CD4-positive, alpha-beta T cell treated with Interleukin-17A for 1 hour (primary cell): ENCODE data around the gene DHX8.
"Not testable (repeated sequence)": the region's sequence is repeated elsewhere in the genome, so short reads cannot be mapped to it uniquely, and the experiment has no call there.

Source experiments
- DNase-seq: peaks from one replicate; pipeline ENCODE4 v3.0.0-alpha.2; 2020

DHX8 gene

DNA sequence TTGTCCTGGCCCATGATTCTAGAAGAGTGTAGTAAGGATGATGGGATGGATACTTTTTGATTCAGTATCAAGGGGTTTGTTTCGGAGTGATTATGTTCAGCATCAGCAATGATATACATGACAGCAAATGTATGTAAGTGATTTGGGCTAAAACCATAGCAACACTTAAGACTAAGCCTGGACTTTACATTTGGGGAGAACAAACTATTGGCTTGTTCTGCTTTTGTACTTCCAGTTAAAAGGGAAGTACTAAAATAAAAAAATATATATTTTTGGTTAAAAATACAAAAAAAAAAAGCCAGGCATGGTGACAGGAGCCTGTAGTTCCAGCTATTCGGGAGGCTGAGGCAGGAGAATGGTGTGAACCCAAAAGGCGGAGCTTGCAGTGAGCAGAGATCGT lies 20.5 kb upstream of the DHX8 start:
- no peak for DNase-seq

DNA sequence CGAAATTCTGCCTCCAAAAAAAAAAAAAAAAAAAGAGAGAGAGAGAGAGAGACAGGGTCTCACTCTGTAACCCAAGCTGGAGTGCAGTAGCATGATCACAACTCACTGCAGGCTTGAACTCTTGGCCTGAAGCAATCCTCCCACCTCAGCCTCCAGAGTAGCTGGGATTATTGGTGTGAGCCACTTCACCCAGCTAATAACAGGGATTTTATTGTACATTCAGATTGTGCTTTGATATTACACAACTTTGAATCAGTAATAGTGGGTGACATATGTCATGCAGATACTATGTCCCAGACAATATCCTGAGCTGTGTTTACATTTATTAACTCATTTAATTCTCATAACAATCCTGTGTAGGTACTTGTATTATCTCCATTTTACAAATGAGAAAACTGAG lies 19.7 kb upstream of the DHX8 start:
- DNase-seq: no peak

DNA sequence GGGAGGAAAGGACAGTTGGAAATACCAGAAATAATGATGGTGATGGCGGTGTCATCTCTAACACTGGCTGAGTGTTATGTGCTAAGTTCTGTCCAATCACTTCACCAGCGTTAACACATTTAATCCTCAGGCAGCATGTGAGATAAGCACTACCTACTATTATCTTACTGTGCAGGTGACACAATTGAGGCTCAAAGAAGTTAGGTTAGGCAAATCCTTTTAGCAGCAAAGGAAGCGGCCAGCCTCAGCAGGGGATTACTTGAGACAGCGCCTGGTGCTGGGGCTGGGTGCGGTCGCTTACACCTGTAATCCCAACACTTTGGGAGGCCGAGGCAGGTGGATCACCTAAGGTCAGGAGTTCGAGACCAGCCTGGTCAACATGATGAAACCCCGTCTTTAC lies 18.7 kb upstream of the DHX8 start:
- no peak for DNase-seq

DNA sequence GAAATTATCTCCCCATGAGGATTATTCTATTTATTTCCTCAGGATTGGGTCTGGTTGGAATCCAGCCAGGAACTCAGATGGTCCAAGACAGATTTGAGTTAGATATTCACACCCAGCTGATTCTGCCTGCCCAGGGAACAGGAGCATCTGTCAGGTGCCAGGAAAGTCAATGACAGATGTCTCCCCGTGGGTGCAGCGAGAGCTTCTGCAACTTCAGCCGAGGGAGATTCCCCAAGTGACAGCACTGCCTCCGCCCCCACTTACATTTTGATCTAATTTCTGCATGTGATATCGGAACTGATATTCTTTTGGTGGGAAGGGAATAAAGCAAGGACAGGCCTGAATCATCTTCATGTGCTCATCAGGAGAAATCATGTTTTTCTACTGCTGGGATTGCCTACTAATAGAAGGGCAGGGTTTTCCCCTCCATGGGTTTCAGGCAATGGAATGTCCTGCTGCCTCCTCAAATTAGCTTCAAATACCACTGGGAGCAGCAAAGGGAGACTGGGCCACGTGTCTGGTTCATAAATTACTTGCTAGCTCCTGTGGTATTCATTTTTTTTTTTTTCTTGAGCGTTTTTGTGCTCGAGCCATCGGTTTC lies 15.7 kb upstream of the DHX8 start:
- DNase-seq: no peak

DNA sequence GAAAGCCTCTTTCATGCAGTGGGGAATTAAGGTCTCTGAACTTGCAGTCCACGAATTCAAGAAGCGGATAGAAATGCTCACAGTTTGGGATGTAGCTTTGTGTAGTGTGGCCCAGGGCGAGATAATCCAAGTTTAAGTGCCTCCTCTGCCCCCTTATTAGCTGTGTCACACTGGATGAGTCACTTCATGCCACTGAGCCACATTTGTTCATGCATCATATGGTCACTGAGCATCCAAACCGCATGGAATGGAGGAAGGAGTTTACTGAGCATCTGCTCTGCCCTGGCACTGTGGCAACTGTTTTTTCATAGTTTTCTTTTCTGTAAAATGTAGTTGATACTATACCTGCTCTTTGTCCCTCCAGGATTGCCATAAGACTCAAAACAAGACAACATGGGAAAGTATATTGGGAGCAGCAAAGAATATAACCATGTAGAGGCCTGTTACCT lies 15.1 kb upstream of the DHX8 start:
- DNase-seq: no peak

DNA sequence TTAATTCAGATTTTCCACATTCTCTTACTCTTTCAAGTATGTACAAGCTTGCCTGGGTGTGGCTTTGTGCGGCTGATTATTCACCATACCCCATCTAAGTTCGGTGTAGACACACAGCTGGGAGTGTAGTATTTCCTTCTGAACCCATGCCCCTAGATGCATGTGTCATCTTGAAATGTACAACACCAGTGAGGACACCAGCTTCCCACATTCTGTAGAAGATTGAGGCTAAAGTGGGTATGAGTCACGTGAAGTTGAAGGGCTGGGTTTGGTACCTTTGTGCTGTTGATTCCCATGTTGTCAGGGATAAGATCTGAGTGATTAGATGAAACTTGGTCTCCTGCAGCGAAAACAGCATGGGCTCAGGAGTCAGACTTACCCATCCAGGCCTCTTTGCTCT lies 14.6 kb upstream of the DHX8 start:
- no peak for DNase-seq

DNA sequence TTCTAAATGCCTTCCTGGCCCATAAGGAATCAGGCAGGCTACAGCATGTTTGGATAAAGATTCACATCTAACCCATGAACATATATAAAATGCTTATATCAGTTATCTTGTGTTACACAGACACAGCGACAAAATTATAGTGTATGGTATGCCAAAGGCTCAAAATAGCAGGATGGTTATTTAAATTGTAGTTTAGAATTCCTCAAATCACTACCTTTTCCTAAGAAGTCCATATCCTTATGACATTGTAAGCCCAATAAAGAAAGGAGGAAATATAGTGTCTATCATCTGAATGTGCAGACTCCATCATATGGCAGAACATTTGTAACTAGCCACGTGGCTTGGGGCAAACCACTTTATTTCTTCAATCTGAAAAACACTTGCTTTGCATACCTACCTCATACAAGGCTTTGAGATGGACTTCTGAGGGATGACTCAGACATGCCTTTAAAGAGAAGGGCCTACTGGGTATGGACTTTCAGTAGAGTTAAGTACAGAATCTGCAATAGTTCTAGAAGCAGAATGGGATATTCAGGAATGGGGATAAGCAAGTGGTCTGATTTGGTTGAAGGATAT lies 12.1 kb upstream of the DHX8 start:
- no peak for DNase-seq

DNA sequence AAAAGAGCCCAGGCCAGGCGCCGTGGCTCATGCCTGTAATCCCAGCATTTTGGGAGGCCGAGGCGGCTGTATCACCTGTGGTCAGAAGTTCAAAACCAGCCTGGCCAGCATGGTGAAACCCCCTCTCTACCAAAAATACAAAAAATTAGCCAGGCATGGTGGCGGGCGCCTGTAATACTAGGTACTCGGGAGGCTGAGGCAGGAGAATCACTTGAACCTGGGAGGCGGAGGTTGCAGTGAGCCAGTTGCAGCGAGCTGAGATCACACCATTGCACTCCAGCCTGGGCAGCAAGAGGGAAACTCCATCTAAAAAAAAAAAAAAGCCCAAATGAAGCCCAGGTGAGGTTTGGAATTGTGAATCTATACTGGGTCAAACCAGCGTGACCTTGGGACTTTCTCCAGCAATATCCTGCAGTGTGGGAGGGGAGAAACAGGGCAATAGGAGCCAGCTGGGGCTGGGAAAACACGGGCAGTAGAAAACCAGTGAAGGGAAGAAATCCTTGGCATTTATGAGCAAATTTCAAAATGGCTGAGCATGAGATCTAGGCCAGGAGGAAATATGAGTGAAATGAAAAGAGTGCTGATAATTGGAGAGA lies 8.2 kb upstream of the DHX8 start:
- DNase-seq: no peak

DNA sequence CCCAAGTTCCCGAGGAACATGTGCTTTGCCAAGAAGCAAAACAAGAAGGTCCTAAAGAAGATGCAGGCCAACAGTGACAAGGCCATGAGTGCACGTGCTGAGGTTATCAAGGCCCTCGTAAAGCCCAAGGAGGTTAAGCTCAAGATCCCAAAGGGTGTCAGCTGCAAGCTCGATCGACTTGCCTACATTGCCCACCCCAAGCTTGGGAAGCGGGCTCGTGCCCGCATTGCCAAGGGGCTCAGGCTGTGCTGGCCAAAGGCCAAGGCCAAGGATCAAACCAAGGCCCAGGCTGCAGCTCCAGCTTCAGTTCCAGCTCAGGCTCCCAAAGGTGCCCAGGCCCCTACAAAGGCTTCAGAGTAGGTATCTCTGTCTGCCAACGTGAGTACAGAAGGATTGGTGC lies 7.5 kb upstream of the DHX8 start:
- not testable (repeated sequence) for DNase-seq

DNA sequence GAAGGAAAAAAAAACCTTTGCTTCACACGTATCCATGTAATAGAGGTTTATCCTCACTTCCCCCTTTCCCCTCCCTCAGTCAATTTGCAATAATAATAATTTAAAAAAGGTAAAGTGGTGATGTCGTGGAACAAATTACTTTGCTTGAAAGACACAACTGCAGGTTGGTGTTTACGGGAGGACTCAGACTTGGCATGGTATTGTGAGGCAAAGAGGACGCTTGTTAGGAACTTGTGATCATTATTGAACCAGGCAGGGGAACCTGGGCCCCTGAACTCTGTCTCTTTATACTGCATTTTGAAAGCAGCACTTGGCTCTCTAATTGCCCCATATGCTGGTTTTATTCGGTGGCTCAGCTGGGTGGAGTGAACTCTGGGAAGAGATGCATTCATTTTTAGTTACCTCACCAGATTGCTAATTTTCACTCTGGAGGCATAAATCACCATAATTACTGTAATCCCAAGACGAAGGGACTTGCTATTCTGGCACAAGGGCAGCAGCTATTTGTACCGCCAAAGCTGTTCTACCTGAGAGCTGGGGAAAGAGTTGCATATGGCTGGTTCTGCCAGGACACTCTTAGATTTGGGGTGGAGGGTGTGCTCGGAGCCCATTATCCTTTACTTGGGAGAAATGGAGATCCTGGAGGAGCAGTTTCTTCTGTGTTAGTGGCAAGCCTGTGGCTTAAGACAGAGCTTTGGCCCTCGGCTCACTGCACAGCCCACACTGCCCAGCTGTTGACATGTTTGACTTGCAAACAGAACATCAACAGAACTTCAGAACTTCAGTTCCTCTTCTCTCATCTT lies 5.7 kb upstream of the DHX8 start:
- no peak for DNase-seq

DNA sequence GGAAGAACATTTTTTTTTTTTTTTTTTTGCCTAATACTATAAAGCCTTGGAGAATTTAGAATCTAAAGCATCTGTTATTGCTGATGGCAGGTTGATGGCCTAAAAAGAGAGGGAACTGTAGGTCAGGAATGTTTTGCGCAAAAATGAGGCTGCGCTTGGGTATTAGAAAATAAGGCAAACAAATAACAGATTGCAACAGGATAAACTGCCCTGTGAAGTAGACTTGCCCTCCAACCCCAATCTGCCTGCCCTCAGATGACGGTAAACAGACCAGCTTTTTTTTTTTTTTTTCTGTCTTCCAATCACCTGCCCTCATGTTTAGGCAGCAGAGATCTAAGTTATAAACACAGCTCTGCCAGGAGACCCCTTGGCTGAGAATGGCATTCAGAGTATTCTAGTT lies 3.8 kb upstream of the DHX8 start:
- no peak for DNase-seq

DNA sequence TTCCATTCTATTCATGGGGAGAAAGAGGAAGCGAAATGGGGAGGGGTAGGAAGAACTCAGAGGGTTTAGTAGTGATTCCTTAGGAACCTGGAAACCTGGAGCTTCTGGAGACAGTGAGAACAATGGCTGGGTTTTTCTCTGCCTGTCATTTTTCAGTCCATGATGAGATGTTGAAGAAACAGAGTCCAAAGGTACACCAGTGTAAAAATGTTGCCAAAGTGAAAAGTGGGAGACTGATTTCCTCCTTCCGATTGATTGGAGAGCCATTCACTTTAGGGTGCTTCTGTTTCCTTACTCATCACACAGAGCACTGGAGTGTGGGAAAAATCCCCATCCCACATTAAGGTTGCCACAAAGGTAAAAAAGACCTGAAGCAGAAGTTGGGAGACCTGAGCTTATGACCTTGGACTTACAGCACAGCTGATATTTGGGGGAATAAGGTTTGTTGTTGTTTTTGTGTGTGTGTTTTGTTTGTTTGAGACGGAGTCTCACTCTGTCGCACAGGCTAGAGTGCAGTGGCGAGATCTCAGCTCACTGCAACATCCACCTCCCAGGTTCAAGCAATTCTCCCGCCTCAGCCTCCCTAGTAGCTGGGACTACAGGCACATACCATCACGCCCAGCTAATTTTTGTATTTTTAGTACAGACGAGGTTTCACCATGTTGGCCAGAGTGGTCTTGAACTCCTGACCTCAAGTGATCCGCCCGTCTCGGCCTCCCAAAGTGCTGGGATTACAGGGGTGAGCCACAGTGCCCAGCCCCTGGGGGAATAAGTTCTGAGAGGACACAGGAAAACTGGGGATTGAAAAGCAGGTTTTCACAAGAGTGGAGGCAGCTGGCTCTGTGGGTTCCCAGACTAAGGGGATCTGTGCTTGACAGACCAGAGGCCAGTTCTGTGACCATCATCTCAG lies 1.4 kb upstream of the DHX8 start:
- DNase-seq: no peak

DNA sequence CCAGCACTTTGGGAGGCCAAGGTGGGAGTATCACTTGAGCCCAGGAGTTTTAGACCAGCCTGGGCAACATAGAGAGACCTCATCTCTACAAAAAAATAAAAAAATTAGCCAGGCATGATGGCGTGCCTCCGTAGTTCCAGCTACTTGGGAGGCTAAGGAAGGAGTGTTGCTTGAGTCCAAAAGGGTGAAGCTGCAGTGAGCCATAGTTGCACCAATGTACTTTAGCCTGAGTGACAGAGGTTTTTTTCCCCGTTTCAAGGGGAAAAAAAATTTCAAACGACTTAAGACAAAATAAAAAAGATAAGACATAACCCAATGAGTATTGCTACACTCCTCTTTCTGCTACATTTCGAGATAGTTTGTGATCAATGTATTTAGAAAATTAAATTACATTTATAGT lies 6.8 kb downstream of the DHX8 start:
- DNase-seq: no peak

DNA sequence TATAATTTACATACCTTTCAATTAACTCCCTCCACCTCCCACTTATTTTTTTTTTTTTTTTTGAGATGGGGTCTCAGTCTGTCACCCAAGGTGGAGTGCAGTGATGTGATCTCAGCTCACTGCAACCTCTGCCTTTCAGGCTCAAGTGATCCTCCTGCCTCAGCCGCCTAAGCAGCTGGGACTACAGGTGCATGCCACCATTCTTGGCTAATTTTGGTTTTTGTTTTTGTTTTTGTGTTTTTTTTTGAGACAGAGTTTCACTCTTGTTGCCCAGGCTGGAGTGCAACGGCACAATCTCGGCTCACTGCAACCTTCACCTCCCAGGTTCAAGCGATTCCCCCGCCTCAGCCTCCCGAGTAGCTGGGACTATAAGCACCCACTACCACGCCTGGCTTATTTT lies 25.7 kb downstream of the DHX8 start:
- not testable (repeated sequence) for DNase-seq

DNA sequence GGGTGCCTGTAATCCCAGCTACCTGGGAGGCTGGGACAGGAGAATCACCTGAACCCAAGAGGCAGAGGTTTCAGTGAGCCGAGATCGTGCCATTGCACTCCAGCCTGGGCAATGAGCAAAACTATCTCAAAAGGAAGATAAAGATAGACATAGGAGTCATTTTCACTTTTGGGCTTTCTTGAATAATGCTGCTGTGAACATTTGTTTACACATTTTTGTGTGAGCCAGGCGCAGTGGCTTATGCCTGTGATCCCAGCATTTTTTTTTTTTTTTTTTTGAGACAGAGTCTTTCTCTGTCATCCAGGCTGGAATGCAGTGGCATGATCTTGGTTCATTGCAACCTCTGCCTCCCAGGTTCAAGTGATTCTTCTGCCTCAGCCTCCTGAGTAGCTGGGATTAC lies 27.4 kb downstream of the DHX8 start:
- DNase-seq: not testable (repeated sequence)

DNA sequence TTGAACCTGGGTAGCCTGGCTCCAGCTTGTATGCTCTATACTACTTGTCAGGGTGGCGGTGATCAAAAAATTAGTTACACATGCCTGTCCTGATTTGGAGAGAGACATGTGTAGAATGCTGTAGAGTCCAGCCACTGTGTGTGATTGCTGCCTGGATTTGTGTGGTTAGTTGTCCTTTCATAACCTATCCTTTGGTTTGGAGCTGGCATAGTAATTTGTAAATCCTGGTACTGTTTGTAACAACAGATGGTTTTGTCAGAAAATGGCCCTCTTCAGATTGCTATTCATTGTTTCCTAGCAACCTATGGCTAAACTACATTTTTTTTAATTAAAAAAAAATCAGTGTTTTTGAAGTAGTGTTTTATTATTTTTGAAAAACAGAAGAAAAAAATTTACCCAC lies 31.9 kb downstream of the DHX8 start:
- no peak for DNase-seq

DNA sequence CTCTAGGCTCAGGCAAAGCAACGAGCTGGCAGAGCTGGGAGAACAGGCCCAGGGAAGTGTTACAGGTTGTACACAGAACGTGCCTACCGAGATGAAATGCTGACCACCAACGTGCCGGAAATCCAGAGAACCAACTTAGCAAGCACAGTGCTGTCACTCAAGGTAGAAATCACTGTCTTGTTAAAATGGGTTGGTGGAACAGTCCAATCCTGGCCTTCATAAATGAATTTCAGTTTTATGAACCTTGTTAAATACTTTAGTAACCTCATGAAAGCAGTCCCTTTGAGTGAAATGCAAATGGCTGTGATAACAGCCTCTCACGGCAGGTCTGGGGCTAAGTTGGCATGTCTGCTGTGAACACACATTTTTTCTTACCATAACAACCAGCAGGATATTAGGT lies 33.4 kb downstream of the DHX8 start:
- no peak for DNase-seq

DNA sequence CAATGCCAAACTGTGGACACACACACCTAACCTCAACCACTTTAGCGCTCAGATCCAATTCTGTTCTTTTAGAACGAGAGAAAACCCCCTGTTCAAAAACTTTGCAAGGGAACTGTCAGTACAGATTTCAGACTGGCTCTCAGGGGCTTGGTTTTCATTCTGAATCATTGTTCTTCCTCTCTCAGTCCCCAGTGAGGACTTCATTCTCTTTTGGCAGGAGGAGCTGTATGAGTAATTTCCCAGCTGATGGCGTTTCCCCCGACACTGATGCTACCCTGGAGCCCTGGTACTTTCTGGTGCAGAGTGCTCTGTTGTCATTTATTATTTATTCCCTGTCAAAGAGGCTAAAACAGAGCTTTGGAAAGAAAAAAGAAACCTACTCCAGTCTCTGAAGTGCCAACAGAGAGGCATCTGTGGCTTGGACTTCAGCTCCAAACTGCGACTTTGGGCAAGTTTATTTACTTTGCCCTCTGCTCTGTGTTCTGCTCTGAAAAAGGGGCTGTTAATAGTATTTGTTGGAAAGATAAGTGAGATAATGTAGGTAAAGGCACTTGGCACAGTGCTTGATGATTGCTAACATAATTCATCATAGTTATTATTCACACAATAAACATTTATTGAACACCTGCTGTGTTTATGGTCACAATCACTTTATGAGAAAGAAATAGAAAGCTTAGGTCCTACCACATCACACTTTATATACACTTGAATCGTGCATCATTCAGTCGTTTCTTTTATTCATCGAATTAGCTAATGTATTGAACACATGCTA lies 34.0 kb downstream of the DHX8 start:
- no peak for DNase-seq

DNA sequence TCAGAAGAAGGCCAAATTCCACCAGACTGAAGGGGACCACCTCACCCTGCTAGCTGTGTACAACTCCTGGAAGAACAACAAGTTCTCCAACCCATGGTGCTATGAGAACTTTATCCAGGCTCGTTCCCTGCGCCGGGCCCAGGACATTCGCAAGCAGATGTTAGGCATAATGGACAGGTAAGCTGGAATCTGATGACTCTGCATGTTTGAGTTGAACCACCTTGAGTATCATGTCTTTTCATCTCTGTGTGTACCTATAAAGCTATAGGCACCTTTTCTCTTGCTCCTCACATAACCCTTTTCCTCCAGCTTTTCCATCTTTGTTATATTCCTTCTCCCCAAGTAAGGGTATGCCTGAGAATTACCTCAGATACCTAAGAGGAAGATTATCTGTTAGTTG lies 37.6 kb downstream of the DHX8 start:
- DNase-seq: no peak

DNA sequence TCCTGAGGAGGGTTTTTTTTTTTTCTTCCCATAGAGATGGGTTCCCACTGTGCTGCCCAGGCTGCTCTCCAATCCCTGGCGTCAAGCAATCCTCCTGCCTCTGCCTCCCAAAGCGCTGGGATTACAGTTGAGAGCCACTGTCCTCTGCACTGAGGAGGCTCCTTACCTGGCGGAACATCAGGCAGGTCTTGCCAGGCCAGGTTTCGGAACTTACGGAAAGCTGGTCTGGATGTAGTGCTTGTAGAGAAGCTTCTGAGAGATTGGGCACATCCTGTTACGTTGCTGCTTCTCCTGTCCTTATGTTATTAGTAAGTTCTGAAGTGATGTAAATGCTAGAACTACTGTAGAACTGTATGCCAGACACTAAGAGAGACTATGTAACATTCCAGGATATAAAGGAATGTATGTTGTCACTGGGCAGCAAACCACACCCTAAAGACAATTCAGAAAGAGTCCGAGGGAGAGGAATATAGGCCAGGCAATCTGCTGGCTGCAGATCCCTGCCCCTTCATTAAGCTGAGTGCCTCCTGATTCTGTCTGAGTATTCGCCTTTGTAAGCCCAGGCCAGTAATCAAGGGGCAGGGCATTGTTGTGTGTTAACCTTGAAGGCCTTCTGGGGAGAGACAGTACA lies 41.3 kb downstream of the DHX8 start:
- no peak for DNase-seq

DNA sequence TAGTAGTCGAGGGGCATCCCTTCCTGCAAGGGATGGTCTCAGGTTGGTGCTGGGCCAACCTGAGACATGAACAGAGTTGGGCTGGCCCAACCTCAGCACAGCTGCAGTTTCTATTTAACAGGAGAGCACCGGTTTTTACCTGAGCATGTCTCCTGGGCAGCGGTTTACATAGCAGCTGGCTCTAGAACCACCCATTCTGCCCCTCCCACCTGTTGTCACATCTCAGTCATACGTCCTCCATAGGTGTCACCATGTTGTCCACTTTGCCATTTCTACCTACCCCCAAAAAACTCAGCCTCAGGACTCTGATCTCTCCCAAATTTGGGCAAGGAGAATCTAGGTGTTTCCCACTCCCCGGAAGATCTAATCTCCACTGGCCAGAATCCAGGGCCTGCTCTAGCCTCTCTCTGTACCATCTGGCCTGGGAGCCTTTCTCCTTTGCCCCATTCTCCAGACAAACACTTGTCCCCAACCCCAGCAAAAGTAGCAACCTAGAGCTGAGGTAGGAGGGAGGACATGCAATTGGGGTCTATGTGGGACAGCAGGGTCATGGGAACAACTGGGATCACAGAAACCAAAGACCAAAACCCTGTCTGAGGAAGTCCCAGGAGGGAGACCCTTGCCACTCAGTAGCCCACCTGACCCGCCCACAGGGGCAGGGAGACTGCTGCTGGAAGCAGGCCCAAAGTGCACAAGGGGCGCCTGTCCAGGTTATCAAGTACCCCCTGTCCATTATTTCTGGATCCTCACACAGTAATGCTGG lies 43.3 kb downstream of the DHX8 start:
- no peak for DNase-seq
